AG09309 (cell line): ENCODE measurements around the gene AGTR1.

Experiments used
- DNase-seq: peaks from one replicate; pipeline ENCODE4 v3.0.0-alpha.2; 2010; ENCODE audit warnings: low read depth
- H3K4me3 ChIP-seq: 2 replicates; pipeline ENCODE4 v1.5.1; 2011; ENCODE audit warnings: mild to moderate bottlenecking, low read depth, low read length, moderate library complexity; ENCODE audit not compliant: control insufficient read depth
- CTCF ChIP-seq: IDR thresholded peaks from 2 replicates; pipeline ENCODE4 v1.5.1; 2011; ENCODE audit warnings: mild to moderate bottlenecking, low read depth, low read length, inconsistent platforms; ENCODE audit not compliant: insufficient read depth, control insufficient read depth; ENCODE audit errors: missing control alignments

The AGTR1 gene

GRCh38 chr3:148728753-148729152 is 31.1 kb downstream of the AGTR1 start:
- no peak for DNase-seq
- no peak for TF ChIP-seq CTCF

GRCh38 chr3:148729476-148730055 is 31.9 kb downstream of the AGTR1 start:
- no peak for TF ChIP-seq CTCF
- no peak overlapping the region for H3K4me3 ChIP-seq

More at GRCh38 chr3:148728753-148729152, 31.1 kb downstream of the AGTR1 start:
- no peak overlapping the region for H3K4me3 ChIP-seq

GRCh38 chr3:148730676-148731075 is 33.0 kb downstream of the AGTR1 start:
- DNase-seq = no peak
- H3K4me3 ChIP-seq = no peak overlapping the region
- no peak for TF ChIP-seq CTCF

More at GRCh38 chr3:148729476-148730055, 31.9 kb downstream of the AGTR1 start:
- no peak for DNase-seq

- TF ChIP-seq CTCF = no peak
- H3K4me3 ChIP-seq = no peak overlapping the region
- no peak for DNase-seq
Observed at GRCh38 chr3:148735597-148735996, 37.9 kb downstream of the AGTR1 start.

- no peak overlapping the region for H3K4me3 ChIP-seq
- no peak for TF ChIP-seq CTCF
- DNase-seq = no peak
Observed at GRCh38 chr3:148736086-148736485, 38.4 kb downstream of the AGTR1 start.

- no peak for TF ChIP-seq CTCF
- no peak overlapping the region for H3K4me3 ChIP-seq
- peak; percentile 20 for DNase-seq
Observed at GRCh38 chr3:148737104-148737530, 39.4 kb downstream of the AGTR1 start.
